Measurements from ENCODE around the gene FRMPD1.

FRMPD1 gene

GRCh38 chr9:37784616-37785483, 134.1 kb downstream of the FRMPD1 start, which contains the start of gene EXOSC3 (continued):
- TF ChIP-seq ZNF398 (tag by site-specific recombination; IDR thresholded peaks at IDR 0.05) (no peak), MYNN (tag by site-specific recombination; IDR thresholded peaks at IDR 0.05; ENCODE audit: borderline replicate concordance) (no peak), PRDM10 (tag by site-specific recombination; IDR thresholded peaks at IDR 0.05) (no peak), PRDM1 (tag by site-specific recombination; IDR thresholded peaks at IDR 0.05) (no peak), ZBTB26 (tag by site-specific recombination; optimal IDR thresholded peaks at IDR 0.05) (peak; percentile 96), MEIS1 (CRISPR knock-in tag; IDR thresholded peaks at IDR 0.05; ENCODE audit: borderline replicate concordance) (no peak), ZNF571 (tag by site-specific recombination; IDR thresholded peaks at IDR 0.05) (no peak), ZSCAN4 (tag by site-specific recombination; IDR thresholded peaks at IDR 0.05) (no peak), CTCF (tag by site-specific recombination; IDR thresholded peaks at IDR 0.05) (peak; percentile 89), ZBTB20 (tag by site-specific recombination; IDR thresholded peaks at IDR 0.05) (peak; percentile 64; the same call in 1 of the 2 replicates), ZNF121 (tag by site-specific recombination; IDR thresholded peaks at IDR 0.05) (no peak), ZNF214 (tag by site-specific recombination; IDR thresholded peaks at IDR 0.05; ENCODE audit: borderline replicate concordance) (no peak), OSR2 (tag by site-specific recombination; IDR thresholded peaks at IDR 0.05) (no peak), ZNF157 (tag by site-specific recombination; IDR thresholded peaks at IDR 0.05) (no peak), PRDM2 (tag by site-specific recombination; IDR thresholded peaks at IDR 0.05; ENCODE audit: borderline replicate concordance) (no peak), GFI1B (tag by site-specific recombination; IDR thresholded peaks at IDR 0.05) (no peak), BCL6B (tag by site-specific recombination; IDR thresholded peaks at IDR 0.05) (no peak), ZNF629 (tag by site-specific recombination; IDR thresholded peaks at IDR 0.05) (peak; percentile 49), ZFHX2 (tag by site-specific recombination; conservative IDR thresholded peaks at IDR 0.05) (no peak), ZNF324 (tag by site-specific recombination; IDR thresholded peaks at IDR 0.05) (no peak), ZNF549 (tag by site-specific recombination; IDR thresholded peaks at IDR 0.05) (no peak)

Data from HEK293 (cell line).